Pulmonary artery endothelial cell (primary cell): ENCODE measurements around the gene HMGCS2. TPM values are rescaled to one million over a fixed set of nuclear protein-coding genes. Genes with fewer than 3 reads are reported as not detected.

Source experiments
- DNase-seq: peaks from one replicate; pipeline ENCODE4 v3.0.0-alpha.2; 2011; ENCODE audit warnings: low read depth, low spot score
- total RNA-seq: library from RNA; depleted of rRNA; stranded (reverse); fragments of >200 nt; gene quantifications from 2 replicates; pipeline ENCODE4 v1.2.3, GENCODE V29; 2014

The HMGCS2 gene
- total RNA-seq, 1 donor from 2014 or later, result not detected

- DNase-seq, result no peak
Observed at GRCh38 chr1:119762953-119763352, 5.8 kb downstream of the HMGCS2 start.

GRCh38 chr1:119762409-119762808 lies 6.3 kb downstream of the HMGCS2 start:
- DNase-seq, result no peak

GRCh38 chr1:119758584-119758983 lies 10.1 kb downstream of the HMGCS2 start:
- no peak for DNase-seq

- DNase-seq, result no peak
Observed at GRCh38 chr1:119752592-119752991, 16.1 kb downstream of the HMGCS2 start.

GRCh38 chr1:119748040-119748439 lies 20.7 kb downstream of the HMGCS2 start:
- DNase-seq, result no peak

- DNase-seq, result no peak
Observed at GRCh38 chr1:119747451-119747850, 21.3 kb downstream of the HMGCS2 start.

- no peak for DNase-seq
Observed at GRCh38 chr1:119745034-119745433, 23.7 kb downstream of the HMGCS2 start.

GRCh38 chr1:119744598-119744942 lies 24.1 kb downstream of the HMGCS2 start:
- DNase-seq, result no peak

- peak; percentile 4 for DNase-seq
Observed at GRCh38 chr1:119743776-119744597, 24.7 kb downstream of the HMGCS2 start.

GRCh38 chr1:119743308-119743707 lies 25.4 kb downstream of the HMGCS2 start:
- no peak for DNase-seq

- DNase-seq, result no peak
Observed at GRCh38 chr1:119742677-119743076, 26.0 kb downstream of the HMGCS2 start.

- no peak for DNase-seq
Observed at GRCh38 chr1:119742202-119742601, 26.5 kb downstream of the HMGCS2 start.

GRCh38 chr1:119740896-119741780 lies 27.6 kb downstream of the HMGCS2 start:
- no peak for DNase-seq

- DNase-seq, result no peak
Observed at GRCh38 chr1:119740261-119740660, 28.4 kb downstream of the HMGCS2 start.

- no peak for DNase-seq
Observed at GRCh38 chr1:119739150-119739549, 29.6 kb downstream of the HMGCS2 start.

- DNase-seq, result no peak
Observed at GRCh38 chr1:119738100-119738720, 30.5 kb downstream of the HMGCS2 start.

GRCh38 chr1:119737040-119737682 lies 31.5 kb downstream of the HMGCS2 start:
- no peak for DNase-seq

- no peak for DNase-seq
Observed at GRCh38 chr1:119736649-119737039, 32.1 kb downstream of the HMGCS2 start.

- DNase-seq, result no peak
Observed at GRCh38 chr1:119735217-119735616, 33.5 kb downstream of the HMGCS2 start.

- DNase-seq, result no peak
Observed at GRCh38 chr1:119733754-119734153, 35.0 kb downstream of the HMGCS2 start.

GRCh38 chr1:119732465-119733168 lies 36.1 kb downstream of the HMGCS2 start:
- no peak for DNase-seq
